Measurements from ENCODE around the gene ATP10B. TPM values are rescaled to one million over a fixed set of nuclear protein-coding genes. Genes with fewer than 3 reads are reported as not detected.

The ATP10B gene
- total and polyA plus RNA-seq, 2 of the 13 experiments (the other 11 are each of a cell fraction or from before 2014, with no cell fraction given): not detected

- TF ChIP-seq CSRNP1 (CRISPR knock-in tag; IDR thresholded peaks at IDR 0.05) (no peak), ZC3H13 (CRISPR knock-in tag; IDR thresholded peaks at IDR 0.05) (no peak), REPIN1 (CRISPR knock-in tag; IDR thresholded peaks at IDR 0.05; ENCODE audit: borderline replicate concordance, low read depth) (peak; percentile 38; the same call in 1 of the 2 replicates), SYNCRIP (IDR thresholded peaks at IDR 0.05; ENCODE audit: insufficient read depth, low read depth, low read length) (no peak), HINFP (CRISPR knock-in tag; IDR thresholded peaks at IDR 0.05; ENCODE audit: low read depth) (no peak), MED1 (CRISPR knock-in tag; IDR thresholded peaks at IDR 0.05) (0 out of 2 replicates have a peak, but pooled peaks have one; percentile 17), NR2F2 (IDR thresholded peaks at IDR 0.05; ENCODE audit: borderline replicate concordance, low read depth) (peak; percentile 48; the same call in 1 of the 2 replicates), ZNF644 (CRISPR knock-in tag; IDR thresholded peaks at IDR 0.05; ENCODE audit: low read depth) (peak; percentile 84; the same call in 1 of the 2 replicates), ZBTB20 (CRISPR knock-in tag; IDR thresholded peaks at IDR 0.05; ENCODE audit: borderline replicate concordance, low read depth) (no peak), NFKBIZ (CRISPR knock-in tag; IDR thresholded peaks at IDR 0.05) (peak; percentile 54; the same call in 1 of the 2 replicates), PHF21A (CRISPR knock-in tag; IDR thresholded peaks at IDR 0.05) (peak; percentile 78), TOE1 (CRISPR knock-in tag; IDR thresholded peaks at IDR 0.05) (0 out of 2 replicates have a peak, but pooled peaks have one; percentile 46), NR2F6 (IDR thresholded peaks at IDR 0.05) (peak; percentile 66), NR2F6 (CRISPR knock-in tag; IDR thresholded peaks at IDR 0.05) (peak; percentile 81)
- TF ChIP-seq, protein P1, sequence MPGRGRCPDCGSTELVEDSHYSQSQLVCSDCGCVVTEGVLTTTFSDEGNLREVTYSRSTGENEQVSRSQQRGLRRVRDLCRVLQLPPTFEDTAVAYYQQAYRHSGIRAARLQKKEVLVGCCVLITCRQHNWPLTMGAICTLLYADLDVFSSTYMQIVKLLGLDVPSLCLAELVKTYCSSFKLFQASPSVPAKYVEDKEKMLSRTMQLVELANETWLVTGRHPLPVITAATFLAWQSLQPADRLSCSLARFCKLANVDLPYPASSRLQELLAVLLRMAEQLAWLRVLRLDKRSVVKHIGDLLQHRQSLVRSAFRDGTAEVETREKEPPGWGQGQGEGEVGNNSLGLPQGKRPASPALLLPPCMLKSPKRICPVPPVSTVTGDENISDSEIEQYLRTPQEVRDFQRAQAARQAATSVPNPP (CRISPR knock-in tag; IDR thresholded peaks at IDR 0.05): no peak
- TF ChIP-seq, protein P2, sequence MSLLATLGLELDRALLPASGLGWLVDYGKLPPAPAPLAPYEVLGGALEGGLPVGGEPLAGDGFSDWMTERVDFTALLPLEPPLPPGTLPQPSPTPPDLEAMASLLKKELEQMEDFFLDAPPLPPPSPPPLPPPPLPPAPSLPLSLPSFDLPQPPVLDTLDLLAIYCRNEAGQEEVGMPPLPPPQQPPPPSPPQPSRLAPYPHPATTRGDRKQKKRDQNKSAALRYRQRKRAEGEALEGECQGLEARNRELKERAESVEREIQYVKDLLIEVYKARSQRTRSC (CRISPR knock-in tag; IDR thresholded peaks at IDR 0.05; ENCODE audit: low read depth): no peak
Observed at GRCh38 chr5:160887780-160888179, 35.8 kb upstream of the ATP10B start (continued).
